ENCODE measurements around the gene SYTL3.

DNA sequence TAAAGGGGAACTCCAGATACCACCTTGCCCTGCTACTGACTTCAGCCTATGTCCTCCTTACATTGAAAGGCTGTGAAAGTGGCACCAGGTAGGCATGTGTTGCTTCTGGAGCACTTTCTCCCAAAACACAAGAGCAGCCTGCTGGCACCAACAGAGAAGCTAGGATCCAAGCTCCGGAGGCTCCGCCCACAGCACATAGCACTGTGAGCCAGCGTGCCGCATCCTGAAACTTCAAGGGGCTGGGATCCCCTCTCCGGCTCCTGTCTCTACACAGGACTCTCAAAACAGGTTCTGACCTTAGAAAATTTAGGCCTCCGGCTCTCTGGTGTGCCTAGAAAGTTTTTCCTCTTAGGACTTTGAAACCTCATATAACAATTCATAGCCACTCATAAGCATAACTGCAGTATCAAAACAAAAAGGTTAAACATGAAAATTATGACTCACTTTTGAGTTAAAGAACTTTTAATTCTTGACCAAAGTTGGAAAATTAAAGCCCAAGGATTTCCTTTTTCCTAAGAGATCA, 128.2 kb downstream of the SYTL3 start:
- TF ChIP-seq, protein P1, sequence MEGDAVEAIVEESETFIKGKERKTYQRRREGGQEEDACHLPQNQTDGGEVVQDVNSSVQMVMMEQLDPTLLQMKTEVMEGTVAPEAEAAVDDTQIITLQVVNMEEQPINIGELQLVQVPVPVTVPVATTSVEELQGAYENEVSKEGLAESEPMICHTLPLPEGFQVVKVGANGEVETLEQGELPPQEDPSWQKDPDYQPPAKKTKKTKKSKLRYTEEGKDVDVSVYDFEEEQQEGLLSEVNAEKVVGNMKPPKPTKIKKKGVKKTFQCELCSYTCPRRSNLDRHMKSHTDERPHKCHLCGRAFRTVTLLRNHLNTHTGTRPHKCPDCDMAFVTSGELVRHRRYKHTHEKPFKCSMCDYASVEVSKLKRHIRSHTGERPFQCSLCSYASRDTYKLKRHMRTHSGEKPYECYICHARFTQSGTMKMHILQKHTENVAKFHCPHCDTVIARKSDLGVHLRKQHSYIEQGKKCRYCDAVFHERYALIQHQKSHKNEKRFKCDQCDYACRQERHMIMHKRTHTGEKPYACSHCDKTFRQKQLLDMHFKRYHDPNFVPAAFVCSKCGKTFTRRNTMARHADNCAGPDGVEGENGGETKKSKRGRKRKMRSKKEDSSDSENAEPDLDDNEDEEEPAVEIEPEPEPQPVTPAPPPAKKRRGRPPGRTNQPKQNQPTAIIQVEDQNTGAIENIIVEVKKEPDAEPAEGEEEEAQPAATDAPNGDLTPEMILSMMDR (conservative IDR thresholded peaks at IDR 0.05), result 0 out of 2 replicates have a peak, but pooled peaks have one; percentile 5
- no peak for TF ChIP-seq EZH2 (IDR thresholded peaks at IDR 0.05; ENCODE audit: low read depth)
